WTC11 (cell line): ENCODE results near the gene IL36G. TPM values are rescaled to one million over a fixed set of nuclear protein-coding genes. Genes with fewer than 3 reads are reported as not detected.

ENCODE experiments used
- ATAC-seq: fragments of 200-7000 bp; cut with Tn5 transposase; 2 replicates; pipeline ENCODE4 v1.10.0; 2021; ENCODE audit warnings: mild to moderate bottlenecking, moderate library complexity
- CTCF ChIA-PET: fragments of 300-600 bp; sonication (Branson Sonifier 250); formaldehyde crosslinking; loops from one replicate; lab custom pipeline; 2021; ENCODE audit warnings: antibody characterized with exemption; lab: Charles Lee
- POLR2A ChIA-PET: fragments of 350-600 bp; sonication (Branson Sonifier 250); formaldehyde crosslinking; loops from one replicate; lab custom pipeline; 2021; ENCODE audit warnings: antibody characterized with exemption; lab: Charles Lee
- DNase-seq: peaks from one replicate; pipeline ENCODE4 v3.0.0; 2021; ENCODE audit warnings: low spot score
- H3K27ac Mint-ChIP-seq: 2 replicates; pipeline ENCODE4 v1.8.0; 2021; ENCODE audit warnings: mixed read lengths
- H3K27me3 Mint-ChIP-seq: 2 replicates; pipeline ENCODE4 v1.8.0; 2021; ENCODE audit warnings: low read depth, mild to moderate bottlenecking, moderate library complexity, mixed read lengths
- H3K36me3 Mint-ChIP-seq: 2 replicates; pipeline ENCODE4 v1.8.0; 2021; ENCODE audit warnings: mixed read lengths
- H3K4me1 Mint-ChIP-seq: 2 replicates; pipeline ENCODE4 v1.8.0; 2022; ENCODE audit warnings: mixed read lengths
- H3K4me3 Mint-ChIP-seq: 2 replicates; pipeline ENCODE4 v1.8.0; 2021; ENCODE audit warnings: mild to moderate bottlenecking, moderate library complexity, mixed read lengths
- H3K9me3 Mint-ChIP-seq: 2 replicates; pipeline ENCODE4 v1.8.0; 2021; ENCODE audit warnings: mixed read lengths
- ELF4 ChIP-seq: sonication (generic); formaldehyde crosslinking; IDR thresholded peaks from 2 replicates; pipeline ENCODE4 v1.8.1; 2022; ENCODE audit warnings: low read depth, mild to moderate bottlenecking, moderate library complexity, missing genetic modification reagents
- ETV6 ChIP-seq: sonication (generic); formaldehyde crosslinking; IDR thresholded peaks from 2 replicates; pipeline ENCODE4 v1.8.1; 2022; ENCODE audit warnings: mild to moderate bottlenecking, missing genetic modification reagents
- GRHL2 ChIP-seq: fragments of 250-450 bp; sonication (Bioruptor Pico); IDR thresholded peaks from 2 replicates; pipeline ENCODE4 v1.8.0; 2022; ENCODE audit warnings: mild to moderate bottlenecking, moderate library complexity; ENCODE audit not compliant: insufficient replicate concordance, severe bottlenecking
- MXD4 ChIP-seq: fragments of 250-450 bp; sonication (Bioruptor Pico); IDR thresholded peaks from 2 replicates; pipeline ENCODE4 v1.8.0; 2021; ENCODE audit warnings: mild to moderate bottlenecking, moderate library complexity, borderline replicate concordance
- NFATC4 ChIP-seq: fragments of 250-450 bp; sonication (Bioruptor Pico); IDR thresholded peaks from 2 replicates; pipeline ENCODE4 v1.9.0; 2021; ENCODE audit warnings: mild to moderate bottlenecking
- OVOL2 ChIP-seq: fragments of 250-450 bp; sonication (Bioruptor Pico); IDR thresholded peaks from 2 replicates; pipeline ENCODE4 v1.9.0; 2021; ENCODE audit warnings: mild to moderate bottlenecking, borderline replicate concordance
- TCF7 ChIP-seq: sonication (generic); formaldehyde crosslinking; IDR thresholded peaks from 2 replicates; pipeline ENCODE4 v1.8.0; 2022; ENCODE audit warnings: mild to moderate bottlenecking, low read depth, missing genetic modification reagents, moderate library complexity
- TEAD1 ChIP-seq: sonication (generic); formaldehyde crosslinking; IDR thresholded peaks from 2 replicates; pipeline ENCODE4 v1.8.0; 2022; ENCODE audit warnings: mild to moderate bottlenecking, missing genetic modification reagents
- ZNF121 ChIP-seq: sonication (generic); formaldehyde crosslinking; IDR thresholded peaks from 2 replicates; pipeline ENCODE4 v1.8.0; 2023; ENCODE audit warnings: missing genetic modification reagents
- ZNF219 ChIP-seq: sonication (generic); formaldehyde crosslinking; IDR thresholded peaks from 2 replicates; pipeline ENCODE4 v1.8.0; 2023; ENCODE audit warnings: missing genetic modification reagents, mild to moderate bottlenecking, borderline replicate concordance
- ZNF317 ChIP-seq: sonication (generic); formaldehyde crosslinking; IDR thresholded peaks from 2 replicates; pipeline ENCODE4 v1.8.1; 2023; ENCODE audit warnings: low read depth, mild to moderate bottlenecking, moderate library complexity, missing genetic modification reagents, borderline replicate concordance
- ZNF416 ChIP-seq: fragments of 250-450 bp; sonication (Bioruptor Pico); IDR thresholded peaks from 2 replicates; pipeline ENCODE4 v1.9.0; 2021; ENCODE audit warnings: mild to moderate bottlenecking, inconsistent platforms
- total RNA-seq: library from RNA; stranded (reverse); gene quantifications from 3 replicates; pipeline ENCODE4 v1.2.3, GENCODE V29; 2021
- TF ChIP-seq, protein P1 (sequence below): sonication (generic); formaldehyde crosslinking; IDR thresholded peaks from 2 replicates; pipeline ENCODE4 v1.8.1; 2023; ENCODE audit warnings: mild to moderate bottlenecking, missing genetic modification reagents, moderate library complexity
- TF ChIP-seq, protein P2 (sequence below): fragments of 250-450 bp; sonication (Bioruptor Pico); IDR thresholded peaks from 2 replicates; pipeline ENCODE4 v1.9.0; 2021; ENCODE audit warnings: mild to moderate bottlenecking, borderline replicate concordance
- TF ChIP-seq, protein P3 (sequence below): sonication (generic); formaldehyde crosslinking; IDR thresholded peaks from 2 replicates; pipeline ENCODE4 v1.8.1; 2022; ENCODE audit warnings: missing genetic modification reagents, borderline replicate concordance
- TF ChIP-seq, protein P4 (sequence below): fragments of 250-450 bp; sonication (Bioruptor Pico); IDR thresholded peaks from 2 replicates; pipeline ENCODE4 v2.1.2; 2022; ENCODE audit warnings: mild to moderate bottlenecking, moderate library complexity
- TF ChIP-seq, protein P5 (sequence below): sonication (generic); formaldehyde crosslinking; IDR thresholded peaks from 2 replicates; pipeline ENCODE4 v1.8.0; 2022; ENCODE audit warnings: mild to moderate bottlenecking, missing genetic modification reagents
- TF ChIP-seq, protein P6 (sequence below): fragments of 250-450 bp; sonication (Bioruptor Pico); IDR thresholded peaks from 2 replicates; pipeline ENCODE4 v1.9.0; 2021; ENCODE audit warnings: mild to moderate bottlenecking
- TF ChIP-seq, protein P7 (sequence below): sonication (generic); formaldehyde crosslinking; IDR thresholded peaks from 2 replicates; pipeline ENCODE4 v1.8.0; 2023; ENCODE audit warnings: mild to moderate bottlenecking, missing genetic modification reagents

IL36G gene
- total RNA-seq, 1 experiment from 2014 or later, result not detected

DNA sequence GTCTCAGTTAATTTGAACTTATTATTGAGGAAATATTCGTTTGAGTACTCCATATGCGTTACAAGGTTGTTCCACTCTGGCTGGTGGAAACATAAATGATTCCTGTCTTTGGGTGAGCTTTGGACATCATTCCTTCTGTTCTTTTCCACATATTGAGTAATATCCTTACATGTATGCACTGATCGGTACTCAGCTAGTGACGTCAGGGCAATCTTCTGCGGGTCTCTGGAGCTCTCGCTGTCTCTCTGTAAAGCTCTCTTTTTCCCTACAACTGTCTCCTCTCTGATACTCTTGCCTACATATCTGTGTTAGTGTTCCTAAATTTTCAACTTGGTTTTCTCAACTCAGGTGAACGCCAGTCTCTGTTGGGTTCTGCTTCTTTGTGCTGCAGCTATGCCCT lies 23.4 kb upstream of the IL36G start (continued):
- TF ChIP-seq NFATC4 (CRISPR knock-in tag), result no peak
- TF ChIP-seq, protein P1, sequence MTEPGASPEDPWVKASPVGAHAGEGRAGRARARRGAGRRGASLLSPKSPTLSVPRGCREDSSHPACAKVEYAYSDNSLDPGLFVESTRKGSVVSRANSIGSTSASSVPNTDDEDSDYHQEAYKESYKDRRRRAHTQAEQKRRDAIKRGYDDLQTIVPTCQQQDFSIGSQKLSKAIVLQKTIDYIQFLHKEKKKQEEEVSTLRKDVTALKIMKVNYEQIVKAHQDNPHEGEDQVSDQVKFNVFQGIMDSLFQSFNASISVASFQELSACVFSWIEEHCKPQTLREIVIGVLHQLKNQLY (CRISPR knock-in tag), result no peak
- TF ChIP-seq, protein P2, sequence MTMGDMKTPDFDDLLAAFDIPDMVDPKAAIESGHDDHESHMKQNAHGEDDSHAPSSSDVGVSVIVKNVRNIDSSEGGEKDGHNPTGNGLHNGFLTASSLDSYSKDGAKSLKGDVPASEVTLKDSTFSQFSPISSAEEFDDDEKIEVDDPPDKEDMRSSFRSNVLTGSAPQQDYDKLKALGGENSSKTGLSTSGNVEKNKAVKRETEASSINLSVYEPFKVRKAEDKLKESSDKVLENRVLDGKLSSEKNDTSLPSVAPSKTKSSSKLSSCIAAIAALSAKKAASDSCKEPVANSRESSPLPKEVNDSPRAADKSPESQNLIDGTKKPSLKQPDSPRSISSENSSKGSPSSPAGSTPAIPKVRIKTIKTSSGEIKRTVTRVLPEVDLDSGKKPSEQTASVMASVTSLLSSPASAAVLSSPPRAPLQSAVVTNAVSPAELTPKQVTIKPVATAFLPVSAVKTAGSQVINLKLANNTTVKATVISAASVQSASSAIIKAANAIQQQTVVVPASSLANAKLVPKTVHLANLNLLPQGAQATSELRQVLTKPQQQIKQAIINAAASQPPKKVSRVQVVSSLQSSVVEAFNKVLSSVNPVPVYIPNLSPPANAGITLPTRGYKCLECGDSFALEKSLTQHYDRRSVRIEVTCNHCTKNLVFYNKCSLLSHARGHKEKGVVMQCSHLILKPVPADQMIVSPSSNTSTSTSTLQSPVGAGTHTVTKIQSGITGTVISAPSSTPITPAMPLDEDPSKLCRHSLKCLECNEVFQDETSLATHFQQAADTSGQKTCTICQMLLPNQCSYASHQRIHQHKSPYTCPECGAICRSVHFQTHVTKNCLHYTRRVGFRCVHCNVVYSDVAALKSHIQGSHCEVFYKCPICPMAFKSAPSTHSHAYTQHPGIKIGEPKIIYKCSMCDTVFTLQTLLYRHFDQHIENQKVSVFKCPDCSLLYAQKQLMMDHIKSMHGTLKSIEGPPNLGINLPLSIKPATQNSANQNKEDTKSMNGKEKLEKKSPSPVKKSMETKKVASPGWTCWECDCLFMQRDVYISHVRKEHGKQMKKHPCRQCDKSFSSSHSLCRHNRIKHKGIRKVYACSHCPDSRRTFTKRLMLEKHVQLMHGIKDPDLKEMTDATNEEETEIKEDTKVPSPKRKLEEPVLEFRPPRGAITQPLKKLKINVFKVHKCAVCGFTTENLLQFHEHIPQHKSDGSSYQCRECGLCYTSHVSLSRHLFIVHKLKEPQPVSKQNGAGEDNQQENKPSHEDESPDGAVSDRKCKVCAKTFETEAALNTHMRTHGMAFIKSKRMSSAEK (CRISPR knock-in tag), result no peak
- TF ChIP-seq, protein P3, sequence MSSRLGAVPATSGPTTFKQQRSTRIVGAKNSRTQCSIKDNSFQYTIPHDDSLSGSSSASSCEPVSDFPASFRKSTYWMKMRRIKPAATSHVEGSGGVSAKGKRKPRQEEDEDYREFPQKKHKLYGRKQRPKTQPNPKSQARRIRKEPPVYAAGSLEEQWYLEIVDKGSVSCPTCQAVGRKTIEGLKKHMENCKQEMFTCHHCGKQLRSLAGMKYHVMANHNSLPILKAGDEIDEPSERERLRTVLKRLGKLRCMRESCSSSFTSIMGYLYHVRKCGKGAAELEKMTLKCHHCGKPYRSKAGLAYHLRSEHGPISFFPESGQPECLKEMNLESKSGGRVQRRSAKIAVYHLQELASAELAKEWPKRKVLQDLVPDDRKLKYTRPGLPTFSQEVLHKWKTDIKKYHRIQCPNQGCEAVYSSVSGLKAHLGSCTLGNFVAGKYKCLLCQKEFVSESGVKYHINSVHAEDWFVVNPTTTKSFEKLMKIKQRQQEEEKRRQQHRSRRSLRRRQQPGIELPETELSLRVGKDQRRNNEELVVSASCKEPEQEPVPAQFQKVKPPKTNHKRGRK, result no peak
- TF ChIP-seq OVOL2 (CRISPR knock-in tag), result no peak
- TF ChIP-seq TCF7, result no peak
- TF ChIP-seq ZNF416 (CRISPR knock-in tag), result no peak
- TF ChIP-seq, all 79 proteins: peak for 0

DNA sequence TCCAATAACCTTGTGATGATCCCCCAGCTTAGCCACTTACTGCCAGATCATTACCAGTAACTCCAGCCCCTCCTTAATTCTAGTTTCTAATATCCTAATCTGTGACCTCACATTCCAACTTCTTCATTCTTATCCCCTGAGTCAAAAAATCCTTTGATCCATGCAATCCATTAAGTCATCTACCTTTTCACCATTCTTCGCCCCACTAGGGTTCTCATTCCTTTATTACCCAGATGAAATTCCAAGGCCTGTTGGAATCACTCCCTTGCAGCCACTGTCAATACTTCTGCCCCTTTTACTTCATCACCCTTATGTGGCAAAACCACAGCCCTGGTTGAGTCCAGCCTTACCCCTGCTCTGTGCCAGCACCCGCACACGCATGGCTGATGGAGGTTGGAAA lies 20.3 kb upstream of the IL36G start:
- Mint-ChIP-seq H3K27me3 (peaks cover 8% of the 10 kb centered on the region), H3K36me3 (no peaks in the 10 kb centered on the region), H3K4me1 (peaks cover 8% of the 10 kb centered on the region; the same call in 1 of the 2 replicates), H3K4me3 (no peak overlapping the region), H3K27ac (no peak overlapping the region)
- no peak for DNase-seq
- ChIA-PET POLR2A (no interaction called here), CTCF (interaction anchor here (10.4 kb wide), 1 partner anchor 16 kb away, joined by 141 read pairs; no protein-coding TSS in a partner anchor)
- TF ChIP-seq, protein P4, sequence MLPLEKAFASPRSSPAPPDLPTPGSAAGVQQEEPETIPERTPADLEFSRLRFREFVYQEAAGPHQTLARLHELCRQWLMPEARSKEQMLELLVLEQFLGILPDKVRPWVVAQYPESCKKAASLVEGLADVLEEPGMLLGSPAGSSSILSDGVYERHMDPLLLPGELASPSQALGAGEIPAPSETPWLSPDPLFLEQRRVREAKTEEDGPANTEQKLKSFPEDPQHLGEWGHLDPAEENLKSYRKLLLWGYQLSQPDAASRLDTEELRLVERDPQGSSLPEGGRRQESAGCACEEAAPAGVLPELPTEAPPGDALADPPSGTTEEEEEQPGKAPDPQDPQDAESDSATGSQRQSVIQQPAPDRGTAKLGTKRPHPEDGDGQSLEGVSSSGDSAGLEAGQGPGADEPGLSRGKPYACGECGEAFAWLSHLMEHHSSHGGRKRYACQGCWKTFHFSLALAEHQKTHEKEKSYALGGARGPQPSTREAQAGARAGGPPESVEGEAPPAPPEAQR (CRISPR knock-in tag), result no peak
- TF ChIP-seq ZNF317 (CRISPR knock-in tag) (no peak), ZNF416 (CRISPR knock-in tag) (no peak), ETV6 (CRISPR knock-in tag) (no peak), ZNF219 (CRISPR knock-in tag) (no peak), OVOL2 (CRISPR knock-in tag) (no peak), MXD4 (CRISPR knock-in tag) (no peak), GRHL2 (no peak), ZNF121 (CRISPR knock-in tag) (no peak), ELF4 (CRISPR knock-in tag) (no peak), TEAD1 (CRISPR knock-in tag) (no peak)
- TF ChIP-seq, protein P5, sequence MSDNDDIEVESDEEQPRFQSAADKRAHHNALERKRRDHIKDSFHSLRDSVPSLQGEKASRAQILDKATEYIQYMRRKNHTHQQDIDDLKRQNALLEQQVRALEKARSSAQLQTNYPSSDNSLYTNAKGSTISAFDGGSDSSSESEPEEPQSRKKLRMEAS (CRISPR knock-in tag), result no peak
- TF ChIP-seq, protein P6, sequence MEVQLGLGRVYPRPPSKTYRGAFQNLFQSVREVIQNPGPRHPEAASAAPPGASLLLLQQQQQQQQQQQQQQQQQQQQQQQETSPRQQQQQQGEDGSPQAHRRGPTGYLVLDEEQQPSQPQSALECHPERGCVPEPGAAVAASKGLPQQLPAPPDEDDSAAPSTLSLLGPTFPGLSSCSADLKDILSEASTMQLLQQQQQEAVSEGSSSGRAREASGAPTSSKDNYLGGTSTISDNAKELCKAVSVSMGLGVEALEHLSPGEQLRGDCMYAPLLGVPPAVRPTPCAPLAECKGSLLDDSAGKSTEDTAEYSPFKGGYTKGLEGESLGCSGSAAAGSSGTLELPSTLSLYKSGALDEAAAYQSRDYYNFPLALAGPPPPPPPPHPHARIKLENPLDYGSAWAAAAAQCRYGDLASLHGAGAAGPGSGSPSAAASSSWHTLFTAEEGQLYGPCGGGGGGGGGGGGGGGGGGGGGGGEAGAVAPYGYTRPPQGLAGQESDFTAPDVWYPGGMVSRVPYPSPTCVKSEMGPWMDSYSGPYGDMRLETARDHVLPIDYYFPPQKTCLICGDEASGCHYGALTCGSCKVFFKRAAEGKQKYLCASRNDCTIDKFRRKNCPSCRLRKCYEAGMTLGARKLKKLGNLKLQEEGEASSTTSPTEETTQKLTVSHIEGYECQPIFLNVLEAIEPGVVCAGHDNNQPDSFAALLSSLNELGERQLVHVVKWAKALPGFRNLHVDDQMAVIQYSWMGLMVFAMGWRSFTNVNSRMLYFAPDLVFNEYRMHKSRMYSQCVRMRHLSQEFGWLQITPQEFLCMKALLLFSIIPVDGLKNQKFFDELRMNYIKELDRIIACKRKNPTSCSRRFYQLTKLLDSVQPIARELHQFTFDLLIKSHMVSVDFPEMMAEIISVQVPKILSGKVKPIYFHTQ (CRISPR knock-in tag), result no peak
- TF ChIP-seq, protein P7, sequence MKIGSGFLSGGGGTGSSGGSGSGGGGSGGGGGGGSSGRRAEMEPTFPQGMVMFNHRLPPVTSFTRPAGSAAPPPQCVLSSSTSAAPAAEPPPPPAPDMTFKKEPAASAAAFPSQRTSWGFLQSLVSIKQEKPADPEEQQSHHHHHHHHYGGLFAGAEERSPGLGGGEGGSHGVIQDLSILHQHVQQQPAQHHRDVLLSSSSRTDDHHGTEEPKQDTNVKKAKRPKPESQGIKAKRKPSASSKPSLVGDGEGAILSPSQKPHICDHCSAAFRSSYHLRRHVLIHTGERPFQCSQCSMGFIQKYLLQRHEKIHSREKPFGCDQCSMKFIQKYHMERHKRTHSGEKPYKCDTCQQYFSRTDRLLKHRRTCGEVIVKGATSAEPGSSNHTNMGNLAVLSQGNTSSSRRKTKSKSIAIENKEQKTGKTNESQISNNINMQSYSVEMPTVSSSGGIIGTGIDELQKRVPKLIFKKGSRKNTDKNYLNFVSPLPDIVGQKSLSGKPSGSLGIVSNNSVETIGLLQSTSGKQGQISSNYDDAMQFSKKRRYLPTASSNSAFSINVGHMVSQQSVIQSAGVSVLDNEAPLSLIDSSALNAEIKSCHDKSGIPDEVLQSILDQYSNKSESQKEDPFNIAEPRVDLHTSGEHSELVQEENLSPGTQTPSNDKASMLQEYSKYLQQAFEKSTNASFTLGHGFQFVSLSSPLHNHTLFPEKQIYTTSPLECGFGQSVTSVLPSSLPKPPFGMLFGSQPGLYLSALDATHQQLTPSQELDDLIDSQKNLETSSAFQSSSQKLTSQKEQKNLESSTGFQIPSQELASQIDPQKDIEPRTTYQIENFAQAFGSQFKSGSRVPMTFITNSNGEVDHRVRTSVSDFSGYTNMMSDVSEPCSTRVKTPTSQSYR (CRISPR knock-in tag), result no peak
- TF ChIP-seq, protein P1 (CRISPR knock-in tag), result no peak
- TF ChIP-seq, all 79 proteins: peak for 0
- no peak for ATAC-seq
- no peaks in the 10 kb centered on the region for H3K9me3 Mint-ChIP-seq
